HG02943 (cell line): ENCODE results near the gene YKT6.

Source experiments
- ATAC-seq: cut with Tn5 transposase; IDR thresholded peaks from one replicate; pipeline ENCODE4 v1.9.1; 2021; ENCODE audit warnings: mild to moderate bottlenecking, low read depth, moderate library complexity; ENCODE audit not compliant: unreplicated experiment

YKT6 gene

DNA sequence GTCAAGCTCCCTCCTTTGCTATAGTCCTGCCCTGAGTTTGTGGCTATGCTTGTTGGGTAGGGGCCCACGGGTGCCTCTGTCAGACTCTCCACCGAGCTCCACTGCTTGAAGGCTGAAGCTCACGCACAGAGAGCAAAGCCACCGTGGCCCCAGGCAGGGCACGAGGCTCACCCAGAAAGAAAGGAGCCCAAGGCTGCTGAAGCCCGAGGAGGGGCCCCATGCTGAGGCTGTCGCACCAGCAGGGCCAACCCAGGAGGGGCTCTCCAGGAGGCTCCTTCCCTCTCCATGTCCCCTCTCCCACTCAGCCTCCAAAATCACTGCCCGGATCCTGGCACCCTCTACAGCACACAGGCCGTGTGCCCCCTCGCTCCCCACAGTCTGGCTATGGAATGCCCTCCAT, 50.5 kb downstream of the YKT6 start:
- ATAC-seq = no peak

DNA sequence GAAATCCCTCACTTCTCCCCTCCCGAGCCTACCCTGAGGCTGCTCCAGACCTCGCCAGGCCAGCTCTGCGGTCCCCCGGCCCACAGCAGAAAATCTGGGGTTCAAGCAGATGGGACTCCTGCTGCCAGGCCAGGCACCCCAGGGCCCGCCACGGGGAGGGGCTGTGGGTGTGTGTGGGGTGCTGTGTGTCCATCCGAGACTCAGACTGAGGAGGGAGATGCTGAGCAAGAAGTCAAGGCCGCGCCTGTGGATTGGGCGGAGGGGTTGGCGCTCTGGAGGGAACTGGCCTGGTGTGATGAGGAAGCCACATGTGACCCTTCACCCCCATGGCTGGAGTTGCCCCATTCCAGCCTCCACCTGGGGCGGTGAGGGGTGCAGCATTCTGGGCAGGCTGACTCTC, 51.1 kb downstream of the YKT6 start:
- ATAC-seq = no peak

DNA sequence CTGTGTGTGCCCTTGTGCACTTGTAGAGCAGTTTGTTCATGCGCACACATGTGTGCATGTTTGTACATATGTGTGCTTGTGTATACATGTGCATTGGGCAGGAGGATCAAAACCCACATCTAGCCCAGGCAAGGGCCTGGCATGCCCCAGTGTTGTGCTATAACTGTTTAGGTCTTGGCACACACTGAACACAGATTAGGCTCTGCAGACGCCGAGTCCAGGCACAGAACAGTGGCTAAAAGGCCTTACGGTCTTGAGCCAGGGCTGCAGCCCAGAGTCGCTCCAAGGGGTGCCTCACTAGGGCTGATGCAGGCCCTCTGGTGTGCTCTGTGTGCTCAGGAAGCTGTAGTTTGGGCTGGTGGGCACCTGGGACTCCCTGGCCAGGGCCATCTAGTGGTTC, 55.7 kb downstream of the YKT6 start:
- ATAC-seq = no peak

DNA sequence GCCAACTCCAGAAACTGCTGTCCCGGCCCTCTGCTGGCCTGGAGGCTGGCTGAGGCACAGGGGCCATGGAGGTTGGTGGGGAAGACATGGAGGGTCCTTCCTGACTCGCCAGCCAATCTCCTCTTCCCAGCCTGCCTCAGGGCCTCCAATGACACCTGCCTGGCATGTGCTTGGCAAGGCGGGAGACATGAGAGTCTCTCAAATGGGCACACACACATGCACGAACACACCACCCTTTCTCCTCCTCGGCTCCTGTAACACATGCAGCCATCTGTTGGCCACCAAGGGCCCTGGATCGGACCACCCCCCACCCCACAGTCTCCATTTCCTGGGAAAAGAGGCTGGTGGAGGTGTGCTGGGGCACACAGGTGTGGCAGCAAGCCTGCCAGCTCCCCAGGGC, 56.4 kb downstream of the YKT6 start:
- no peak for ATAC-seq

DNA sequence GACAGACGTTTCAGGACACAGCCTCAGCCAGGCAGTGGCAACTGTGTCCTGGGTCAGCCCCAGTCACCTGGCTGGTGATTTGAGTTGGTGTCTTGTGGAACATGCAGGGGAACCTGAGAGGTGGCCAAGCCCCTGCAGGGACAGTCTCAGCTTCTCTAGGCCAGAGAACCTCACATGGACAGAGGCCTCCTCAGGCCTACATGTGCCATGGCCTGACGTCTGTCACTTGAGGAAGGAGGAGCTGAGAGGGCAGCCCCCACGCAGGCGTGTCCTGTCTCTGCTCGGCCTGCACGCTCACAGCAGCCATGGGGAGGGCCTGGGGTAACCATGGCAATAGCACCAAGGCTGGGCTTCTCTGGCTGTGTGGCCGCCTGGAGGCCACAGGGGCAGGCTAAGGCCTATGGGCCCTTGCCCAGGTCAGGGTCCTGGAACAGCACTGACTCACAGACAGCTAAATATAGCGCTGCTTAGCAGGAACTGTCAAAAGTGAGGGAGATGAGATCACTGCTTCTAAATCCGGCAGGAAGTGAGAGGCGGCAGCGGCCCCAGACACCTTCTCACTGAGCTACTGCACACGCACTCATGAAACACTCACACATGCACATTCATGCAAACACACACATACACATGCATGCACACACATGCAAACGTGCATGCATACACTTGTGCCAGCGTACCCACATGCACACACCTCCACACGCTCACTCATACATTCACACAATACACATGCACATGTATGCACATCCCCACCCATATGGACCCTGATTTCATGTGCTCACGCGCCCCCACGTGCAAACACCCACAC, 57.0 kb downstream of the YKT6 start:
- peak; percentile 81 for ATAC-seq

DNA sequence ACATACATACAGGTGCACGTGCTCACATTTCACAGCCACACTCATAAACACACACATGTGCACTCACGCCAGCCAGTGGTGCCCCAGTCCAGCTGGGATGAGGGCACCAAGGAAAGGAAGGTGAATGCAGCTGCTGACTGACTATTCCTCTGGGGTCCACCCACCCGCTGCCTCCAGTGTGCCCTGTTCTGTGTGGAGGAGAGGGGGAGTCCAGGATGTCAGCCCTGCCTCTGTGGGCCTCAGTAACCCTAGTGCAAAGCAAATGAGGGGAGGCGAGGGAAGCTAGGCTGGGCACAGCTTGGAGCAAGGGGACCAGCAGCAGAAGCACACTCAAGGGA, 57.6 kb downstream of the YKT6 start:
- ATAC-seq = peak; percentile 14

DNA sequence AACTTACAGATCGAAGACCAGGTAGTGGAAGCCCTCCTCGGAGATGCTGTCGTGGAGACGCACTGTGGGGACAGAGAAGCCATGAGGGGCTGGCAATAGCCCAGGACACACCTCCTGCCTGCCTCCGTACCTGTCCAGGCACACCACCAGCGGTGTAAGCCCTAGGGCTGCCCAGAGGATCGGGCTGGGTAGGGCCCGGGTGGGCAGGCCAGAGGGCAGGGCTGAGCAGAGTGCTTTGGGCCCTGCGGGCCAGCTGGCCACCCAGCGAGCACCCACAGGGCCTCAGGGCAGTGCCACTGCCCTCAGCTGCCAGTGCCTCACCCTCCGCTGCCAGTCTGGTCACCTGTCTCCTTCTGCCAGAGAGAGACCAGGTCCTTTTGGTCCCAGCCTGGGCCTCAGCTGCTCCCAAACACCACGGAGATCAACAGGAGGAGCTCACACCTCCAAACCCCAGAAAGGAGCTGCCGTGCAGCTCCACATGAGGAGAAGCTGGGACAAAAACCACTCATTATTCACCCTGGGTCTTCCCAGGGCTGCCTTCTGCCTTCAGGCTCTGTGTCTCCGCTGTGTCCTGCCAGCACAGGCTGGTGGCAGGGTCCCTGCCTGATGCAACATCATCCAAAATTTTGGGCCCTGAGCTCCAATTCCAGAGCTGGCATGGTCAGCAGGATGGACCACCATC, 58.2 kb downstream of the YKT6 start:
- no peak for ATAC-seq

DNA sequence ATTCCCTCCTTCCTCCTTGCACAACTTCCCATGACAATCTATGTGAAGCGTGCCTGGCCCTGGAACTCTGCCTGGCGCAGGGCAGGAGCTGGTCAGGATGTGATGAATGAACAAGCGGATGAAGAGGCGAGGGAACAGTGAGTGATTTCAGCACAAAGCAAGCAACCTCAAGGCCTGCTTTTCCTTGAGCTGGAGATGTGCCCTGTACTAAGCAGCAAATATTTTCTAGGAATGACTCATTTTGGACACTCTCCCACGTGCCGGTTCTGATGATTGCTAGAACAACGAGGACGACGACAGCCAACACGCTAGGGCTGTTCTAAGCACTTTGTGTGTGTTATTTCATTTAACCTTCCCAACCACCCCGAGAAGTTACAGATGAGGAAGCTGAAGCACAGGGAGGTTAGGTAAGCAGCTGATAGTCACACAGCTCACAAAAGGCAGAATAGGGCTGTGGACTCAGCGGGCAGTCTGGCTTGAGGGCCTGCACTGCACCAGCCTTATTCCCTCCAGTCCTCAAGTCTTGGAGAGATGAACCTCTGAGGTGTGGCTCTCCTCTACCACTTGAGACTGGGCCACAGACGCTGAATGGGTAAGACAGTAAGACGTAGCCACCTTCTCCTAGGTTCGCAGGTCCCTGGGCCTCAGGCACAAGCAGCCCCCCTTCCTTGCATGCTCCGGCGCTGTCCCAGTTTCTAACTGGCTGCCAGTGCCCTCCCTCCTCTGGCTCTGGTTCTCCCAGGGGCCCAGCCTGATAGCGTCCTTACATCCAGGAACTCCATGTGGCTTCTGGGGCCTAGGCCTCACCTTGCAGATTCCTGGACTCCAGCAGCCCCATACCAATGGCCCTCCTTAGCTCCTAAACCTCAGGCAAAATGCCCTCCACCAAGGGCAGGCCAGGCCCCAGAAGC, 59.0 kb downstream of the YKT6 start:
- ATAC-seq = no peak

DNA sequence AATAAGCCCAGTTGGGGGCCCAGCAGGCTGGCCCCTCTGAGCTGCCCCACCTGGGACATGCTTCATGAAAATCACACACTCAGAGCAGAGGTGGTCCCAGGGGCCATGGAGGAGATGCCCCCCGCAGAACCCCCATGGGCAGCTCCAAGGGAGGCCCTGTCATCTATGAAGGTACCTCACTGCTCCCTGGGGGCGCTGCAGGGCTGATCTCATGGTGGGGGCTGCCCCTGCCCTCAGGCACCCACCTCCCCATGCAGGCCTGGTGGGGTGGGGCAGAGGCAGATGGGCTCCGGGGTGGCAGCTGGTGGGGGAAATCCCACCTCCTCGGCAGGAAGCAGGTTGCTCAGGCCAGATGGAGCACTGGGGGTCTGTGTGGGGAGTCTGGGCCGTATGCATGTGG, 60.5 kb downstream of the YKT6 start:
- ATAC-seq = no peak

DNA sequence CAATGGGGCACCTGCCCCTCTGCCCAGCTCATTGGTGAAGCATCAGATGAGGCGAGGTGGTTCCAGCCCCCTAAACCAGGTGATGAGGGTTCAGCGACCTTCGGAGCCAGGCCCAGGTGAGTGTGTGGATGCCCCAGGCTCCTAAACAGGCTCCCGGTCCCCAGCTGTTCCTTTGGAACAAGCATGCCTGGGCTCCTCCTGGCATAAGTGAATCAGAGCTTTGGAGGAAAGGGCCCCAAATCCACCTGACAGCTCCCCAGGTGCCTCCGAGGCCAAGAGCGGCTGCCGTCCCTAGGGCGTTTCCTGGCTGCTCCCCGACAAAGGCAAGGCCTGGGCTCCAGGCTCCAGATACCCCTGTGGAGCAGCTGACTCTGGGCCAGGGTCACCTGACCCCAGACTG, 61.3 kb downstream of the YKT6 start:
- ATAC-seq = no peak

DNA sequence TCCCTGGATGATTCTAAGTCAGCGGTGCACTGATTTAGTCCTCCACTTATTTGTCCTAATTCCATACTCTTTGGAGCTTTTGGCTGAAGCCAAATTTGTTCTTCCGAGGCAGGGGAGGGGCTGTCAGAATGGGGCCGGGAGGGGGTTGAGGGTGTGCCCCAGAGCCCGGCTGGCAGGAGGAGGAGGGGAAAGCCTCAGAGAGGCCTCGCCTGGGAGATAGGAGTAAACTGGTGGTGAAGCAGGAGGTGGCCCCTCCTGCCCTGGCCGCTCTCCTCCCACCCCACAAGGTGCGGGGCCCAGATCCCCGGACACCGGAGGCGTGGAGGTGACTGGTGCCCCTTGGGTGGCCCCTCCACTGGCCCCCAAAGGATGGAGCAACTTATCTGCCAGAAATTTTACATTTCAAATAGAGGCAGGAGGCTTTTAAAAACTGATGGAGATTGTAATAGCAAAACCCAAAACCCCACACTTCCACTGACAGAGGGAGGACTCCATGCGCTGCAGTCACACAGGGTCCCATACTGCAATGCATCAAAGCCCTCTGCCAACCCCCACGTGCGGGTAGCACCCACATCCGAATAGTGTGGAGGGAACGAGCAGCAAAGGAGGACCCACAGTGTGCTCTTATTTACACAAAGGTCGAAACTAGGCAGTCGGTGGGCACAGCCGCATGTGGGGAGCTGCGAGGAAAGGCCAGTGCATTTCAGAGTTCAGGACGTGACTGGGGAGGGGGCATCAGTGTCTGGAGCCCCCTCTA, 62.7 kb downstream of the YKT6 start:
- no peak for ATAC-seq
